ENCODE results near the gene FARP2. TPM values are rescaled to one million over a fixed set of nuclear protein-coding genes. Genes with fewer than 3 reads are reported as not detected.

Gene FARP2
- total RNA-seq, 2 donors from 2014 or later: 48.1 to 67.4 TPM

DNA sequence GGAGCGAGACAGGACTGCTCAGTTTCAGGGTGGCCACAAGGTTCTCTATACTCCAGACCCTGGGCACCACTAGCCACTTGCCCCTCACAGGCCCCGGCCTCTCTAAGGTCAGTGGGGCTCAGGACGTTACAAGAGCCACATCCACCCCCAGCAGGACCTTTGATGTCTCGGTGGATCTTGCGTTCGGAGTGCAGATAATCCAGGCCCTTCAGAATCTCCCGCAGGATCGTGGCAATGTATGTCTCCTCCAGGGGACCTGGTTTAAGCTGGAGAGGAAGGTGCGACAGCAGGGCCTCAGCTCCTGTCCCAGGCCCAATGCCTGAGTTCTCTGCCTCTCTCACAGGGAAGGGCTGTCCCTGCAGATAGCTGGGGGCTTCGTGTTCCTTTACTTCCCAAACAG, 143.9 kb downstream of the FARP2 start:
- TF ChIP-seq, protein P1, sequence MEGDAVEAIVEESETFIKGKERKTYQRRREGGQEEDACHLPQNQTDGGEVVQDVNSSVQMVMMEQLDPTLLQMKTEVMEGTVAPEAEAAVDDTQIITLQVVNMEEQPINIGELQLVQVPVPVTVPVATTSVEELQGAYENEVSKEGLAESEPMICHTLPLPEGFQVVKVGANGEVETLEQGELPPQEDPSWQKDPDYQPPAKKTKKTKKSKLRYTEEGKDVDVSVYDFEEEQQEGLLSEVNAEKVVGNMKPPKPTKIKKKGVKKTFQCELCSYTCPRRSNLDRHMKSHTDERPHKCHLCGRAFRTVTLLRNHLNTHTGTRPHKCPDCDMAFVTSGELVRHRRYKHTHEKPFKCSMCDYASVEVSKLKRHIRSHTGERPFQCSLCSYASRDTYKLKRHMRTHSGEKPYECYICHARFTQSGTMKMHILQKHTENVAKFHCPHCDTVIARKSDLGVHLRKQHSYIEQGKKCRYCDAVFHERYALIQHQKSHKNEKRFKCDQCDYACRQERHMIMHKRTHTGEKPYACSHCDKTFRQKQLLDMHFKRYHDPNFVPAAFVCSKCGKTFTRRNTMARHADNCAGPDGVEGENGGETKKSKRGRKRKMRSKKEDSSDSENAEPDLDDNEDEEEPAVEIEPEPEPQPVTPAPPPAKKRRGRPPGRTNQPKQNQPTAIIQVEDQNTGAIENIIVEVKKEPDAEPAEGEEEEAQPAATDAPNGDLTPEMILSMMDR (IDR thresholded peaks at IDR 0.05): no peak
- Histone ChIP-seq H3K4me3 (no peak overlapping the region), H3K27ac (no peak overlapping the region), H3K36me3 (peaks cover 39% of the 10 kb centered on the region), H3K9me3 (no peaks in the 10 kb centered on the region), H3K27me3 (replicated peaks; ENCODE audit: insufficient read depth) (no peaks in the 10 kb centered on the region), H3K4me1 (ENCODE audit: control insufficient read depth in 1 of 2, low read depth in 2 of 2) (peaks cover 0 to 7% of the 10 kb centered on the region in 2 donors)
- no peak for ATAC-seq (ENCODE audit: insufficient number of reproducible peaks, low FRiP score, low read depth)
- no peak for DNase-seq (ENCODE audit: low spot score)

DNA sequence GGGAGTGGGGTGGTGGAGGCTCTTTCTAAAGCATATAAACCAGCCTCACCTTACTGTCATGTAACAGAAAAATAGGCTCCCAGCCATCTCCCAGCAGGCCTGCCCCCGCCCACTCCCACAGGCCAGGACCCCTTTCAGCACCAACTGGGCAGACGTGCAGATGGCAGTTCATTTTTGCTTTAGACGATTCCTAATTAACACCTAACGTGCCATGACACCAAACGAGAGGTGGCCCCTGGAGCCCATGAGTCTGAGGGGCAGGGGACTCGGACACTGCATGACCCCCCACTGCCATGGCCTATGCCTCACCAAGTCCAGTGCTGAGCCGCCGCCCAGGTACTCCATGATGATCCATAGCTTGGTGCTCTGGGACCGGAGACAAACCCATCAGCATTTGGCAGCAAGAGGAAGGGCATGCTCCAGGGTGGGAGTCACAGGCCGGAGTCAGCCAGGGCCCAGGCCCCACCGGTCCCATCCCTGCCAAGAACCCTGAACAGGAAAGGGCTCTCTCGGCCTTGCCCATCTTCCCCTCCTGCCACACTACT, 144.4 kb downstream of the FARP2 start:
- Histone ChIP-seq H3K27me3 (replicated peaks; ENCODE audit: insufficient read depth) (no peaks in the 10 kb centered on the region), H3K36me3 (peaks cover 35% of the 10 kb centered on the region), H3K9me3 (no peaks in the 10 kb centered on the region), H3K4me3 (no peak overlapping the region), H3K4me1 (ENCODE audit: control insufficient read depth in 1 of 2, low read depth in 2 of 2) (peaks cover 0 to 12% of the 10 kb centered on the region in 2 donors), H3K27ac (no peak overlapping the region)
- DNase-seq (ENCODE audit: low spot score): no peak
- TF ChIP-seq, protein P1 (IDR thresholded peaks at IDR 0.05): no peak
- ATAC-seq (ENCODE audit: insufficient number of reproducible peaks, low FRiP score, low read depth): no peak

DNA sequence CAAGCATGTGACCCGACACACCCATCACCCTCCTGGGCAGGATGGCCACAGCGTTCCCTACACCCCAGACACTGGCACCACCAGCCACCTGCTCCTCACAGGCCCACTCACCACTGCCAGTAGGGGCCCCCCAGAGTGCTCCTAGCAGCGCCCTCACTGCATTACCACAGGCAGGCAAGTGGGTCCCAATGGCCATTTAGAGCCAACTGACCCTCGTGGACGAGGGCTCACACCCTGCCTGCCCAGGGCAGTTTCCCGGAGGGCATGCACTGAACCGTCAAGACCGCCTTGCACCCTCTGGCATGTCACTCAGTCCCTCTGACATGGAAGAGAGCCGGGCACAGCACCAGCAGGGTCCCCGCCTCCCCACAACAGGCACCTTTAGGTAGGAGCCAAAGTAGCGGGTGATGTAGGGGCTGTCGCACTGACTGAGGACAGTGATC, 145.0 kb downstream of the FARP2 start:
- H3K4me1 ChIP-seq (ENCODE audit: control insufficient read depth in 1 of 2, low read depth in 2 of 2): peaks cover 1 to 18% of the 10 kb centered on the region in 2 donors
- ATAC-seq (ENCODE audit: insufficient number of reproducible peaks, low FRiP score, low read depth): no peak
- no peak overlapping the region for H3K27ac ChIP-seq
- no peak for DNase-seq (ENCODE audit: low spot score)
- TF ChIP-seq, protein P1 (IDR thresholded peaks at IDR 0.05): no peak
- H3K36me3 ChIP-seq: peaks cover 28% of the 10 kb centered on the region
- no peak overlapping the region for H3K4me3 ChIP-seq
- H3K9me3 ChIP-seq: no peaks in the 10 kb centered on the region
- H3K27me3 ChIP-seq (replicated peaks; ENCODE audit: insufficient read depth): no peaks in the 10 kb centered on the region

DNA sequence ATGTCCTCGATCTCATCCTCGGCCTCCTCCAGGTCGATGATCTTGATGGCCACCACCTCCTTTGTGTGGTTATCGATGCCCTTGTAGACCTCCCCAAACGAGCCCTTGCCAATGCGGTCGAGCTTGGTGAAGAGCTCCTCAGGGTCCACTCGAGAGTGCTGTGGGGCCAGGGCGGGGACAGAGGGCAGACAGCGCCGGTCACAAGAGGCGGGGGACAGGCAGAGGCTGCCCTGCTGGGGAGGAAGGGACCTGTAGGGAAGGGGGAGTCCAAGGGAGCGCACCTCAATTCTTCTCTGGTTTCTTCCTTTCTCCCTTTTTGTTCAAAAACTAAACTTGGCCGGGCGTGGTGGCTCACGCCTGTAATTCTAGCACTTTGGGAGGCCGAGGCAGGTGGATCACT, 145.5 kb downstream of the FARP2 start:
- Histone ChIP-seq H3K27me3 (replicated peaks; ENCODE audit: insufficient read depth) (no peaks in the 10 kb centered on the region), H3K27ac (no peak overlapping the region), H3K4me3 (no peak overlapping the region), H3K9me3 (no peaks in the 10 kb centered on the region), H3K4me1 (ENCODE audit: control insufficient read depth in 1 of 2, low read depth in 2 of 2) (peaks cover 6 to 23% of the 10 kb centered on the region in 2 donors), H3K36me3 (peaks cover 24% of the 10 kb centered on the region)
- ATAC-seq (ENCODE audit: insufficient number of reproducible peaks, low FRiP score, low read depth) (no peak), DNase-seq (ENCODE audit: low spot score) (no peak)
- TF ChIP-seq, protein P1 (IDR thresholded peaks at IDR 0.05): no peak

DNA sequence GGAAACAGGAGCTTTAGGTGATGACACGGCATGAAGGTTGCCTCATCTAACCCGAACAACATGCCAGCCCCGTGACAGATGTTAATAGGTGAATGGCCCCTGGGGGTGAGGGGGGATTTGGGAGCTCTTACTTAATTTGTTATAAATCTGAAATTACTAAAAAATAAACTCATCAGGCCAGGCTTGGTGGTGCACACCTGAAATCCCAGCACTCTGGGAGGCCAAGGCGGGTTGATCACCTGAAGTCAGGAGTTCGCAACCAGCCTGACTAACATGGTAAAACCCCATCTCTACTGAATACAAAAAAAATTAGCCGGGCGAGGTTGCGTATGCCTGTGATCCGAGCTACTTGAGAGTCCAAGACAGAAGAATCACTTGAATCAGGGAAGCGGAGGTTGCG, 146.2 kb downstream of the FARP2 start:
- Histone ChIP-seq H3K27me3 (replicated peaks; ENCODE audit: insufficient read depth) (no peaks in the 10 kb centered on the region), H3K9me3 (no peaks in the 10 kb centered on the region), H3K4me1 (ENCODE audit: control insufficient read depth in 1 of 2, low read depth in 2 of 2) (peaks cover 12 to 30% of the 10 kb centered on the region in 2 donors), H3K36me3 (peaks cover 18% of the 10 kb centered on the region), H3K27ac (no peak overlapping the region), H3K4me3 (no peak overlapping the region)
- TF ChIP-seq, protein P1 (IDR thresholded peaks at IDR 0.05): no peak
- ATAC-seq (ENCODE audit: insufficient number of reproducible peaks, low FRiP score, low read depth): no peak
- DNase-seq (ENCODE audit: low spot score): no peak
